ENCODE data around the gene KNL1.

Gene KNL1

DNA sequence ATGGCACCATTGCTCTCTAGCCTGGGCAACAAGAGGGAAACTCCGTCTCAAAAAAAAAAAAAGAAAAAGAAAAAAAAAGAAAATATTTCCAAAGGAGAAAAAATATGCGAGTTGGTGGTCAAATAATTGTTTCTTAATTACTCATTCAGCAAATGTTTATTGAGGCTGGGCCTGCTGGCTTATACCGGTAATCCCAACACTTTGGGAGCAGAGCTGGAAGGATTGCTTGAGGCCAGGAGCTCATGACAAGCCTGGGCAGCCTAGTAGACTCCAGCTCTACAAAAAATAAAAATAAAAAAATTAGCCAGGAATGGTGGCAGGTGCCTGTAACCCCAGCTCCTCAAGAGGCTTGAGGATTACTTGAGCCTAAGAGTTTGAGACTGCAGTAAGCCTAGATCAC, 4.1 kb downstream of the KNL1 start:
- Mint-ChIP-seq H3K4me3 (no peak overlapping the region), H3K36me3 (ENCODE audit: low read depth) (peaks cover 13% of the 10 kb centered on the region), H3K27ac (no peak overlapping the region), H3K27me3 (ENCODE audit: low read depth, poor library complexity) (peaks cover 3% of the 10 kb centered on the region), H3K9me3 (peaks cover 4% of the 10 kb centered on the region), H3K4me1 (peaks cover 10% of the 10 kb centered on the region)
- TF ChIP-seq, protein P1, sequence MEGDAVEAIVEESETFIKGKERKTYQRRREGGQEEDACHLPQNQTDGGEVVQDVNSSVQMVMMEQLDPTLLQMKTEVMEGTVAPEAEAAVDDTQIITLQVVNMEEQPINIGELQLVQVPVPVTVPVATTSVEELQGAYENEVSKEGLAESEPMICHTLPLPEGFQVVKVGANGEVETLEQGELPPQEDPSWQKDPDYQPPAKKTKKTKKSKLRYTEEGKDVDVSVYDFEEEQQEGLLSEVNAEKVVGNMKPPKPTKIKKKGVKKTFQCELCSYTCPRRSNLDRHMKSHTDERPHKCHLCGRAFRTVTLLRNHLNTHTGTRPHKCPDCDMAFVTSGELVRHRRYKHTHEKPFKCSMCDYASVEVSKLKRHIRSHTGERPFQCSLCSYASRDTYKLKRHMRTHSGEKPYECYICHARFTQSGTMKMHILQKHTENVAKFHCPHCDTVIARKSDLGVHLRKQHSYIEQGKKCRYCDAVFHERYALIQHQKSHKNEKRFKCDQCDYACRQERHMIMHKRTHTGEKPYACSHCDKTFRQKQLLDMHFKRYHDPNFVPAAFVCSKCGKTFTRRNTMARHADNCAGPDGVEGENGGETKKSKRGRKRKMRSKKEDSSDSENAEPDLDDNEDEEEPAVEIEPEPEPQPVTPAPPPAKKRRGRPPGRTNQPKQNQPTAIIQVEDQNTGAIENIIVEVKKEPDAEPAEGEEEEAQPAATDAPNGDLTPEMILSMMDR (IDR thresholded peaks at IDR 0.05) = no peak
- DNase-seq = no peak

DNA sequence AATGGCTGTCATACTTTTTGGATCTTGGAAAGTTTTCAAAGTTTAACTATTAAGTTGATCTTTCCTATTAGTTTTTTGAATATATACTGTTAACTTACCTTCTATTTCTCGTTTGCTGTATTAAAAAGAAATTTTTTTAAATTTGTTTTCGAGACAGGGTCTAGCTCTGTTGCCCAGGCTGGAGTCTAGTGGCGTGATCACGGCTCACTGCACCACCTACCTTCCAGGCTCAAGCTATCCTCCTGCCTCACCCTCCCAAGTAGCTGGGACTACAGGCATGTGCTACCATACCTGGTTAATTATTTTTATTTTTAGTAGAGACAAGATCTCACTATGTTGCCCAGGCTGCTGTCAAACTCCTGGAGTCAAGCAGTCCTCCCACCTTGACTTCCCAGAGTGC, 4.6 kb downstream of the KNL1 start:
- DNase-seq = no peak
- Mint-ChIP-seq H3K36me3 (ENCODE audit: low read depth) (peaks cover 16% of the 10 kb centered on the region), H3K27me3 (ENCODE audit: low read depth, poor library complexity) (peaks cover 1% of the 10 kb centered on the region), H3K4me3 (no peak overlapping the region), H3K4me1 (peaks cover 10% of the 10 kb centered on the region), H3K9me3 (peaks cover 4% of the 10 kb centered on the region), H3K27ac (no peak overlapping the region)
- TF ChIP-seq, protein P1 (IDR thresholded peaks at IDR 0.05) = no peak

DNA sequence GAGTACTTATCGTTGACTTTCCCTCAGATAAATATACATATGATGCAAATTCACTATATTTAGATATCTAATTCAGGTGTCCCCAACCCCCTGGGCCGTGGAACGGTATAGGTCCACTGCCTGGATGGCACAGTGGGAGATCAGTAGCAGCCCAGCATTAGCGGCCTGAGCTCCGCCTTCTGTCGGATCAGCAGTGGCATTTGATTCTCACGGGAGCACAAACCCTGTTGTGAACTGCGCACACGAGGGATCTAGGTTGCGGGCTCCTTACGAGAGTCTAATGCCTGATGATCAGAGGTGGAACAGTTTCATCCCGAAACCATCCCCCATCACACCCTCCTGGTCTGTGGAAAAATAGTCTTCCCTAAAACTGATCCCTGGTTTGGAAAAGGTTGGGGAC, 6.9 kb downstream of the KNL1 start:
- H3K4me1 Mint-ChIP-seq = peaks cover under 1% of the 10 kb centered on the region
- H3K27me3 Mint-ChIP-seq (ENCODE audit: low read depth, poor library complexity) = no peaks in the 10 kb centered on the region
- no peak for DNase-seq
- peaks cover 16% of the 10 kb centered on the region for H3K36me3 Mint-ChIP-seq (ENCODE audit: low read depth)
- TF ChIP-seq, protein P1 (IDR thresholded peaks at IDR 0.05) = no peak
- peaks cover 4% of the 10 kb centered on the region for H3K9me3 Mint-ChIP-seq
- H3K27ac Mint-ChIP-seq = no peak overlapping the region
- H3K4me3 Mint-ChIP-seq = no peak overlapping the region

DNA sequence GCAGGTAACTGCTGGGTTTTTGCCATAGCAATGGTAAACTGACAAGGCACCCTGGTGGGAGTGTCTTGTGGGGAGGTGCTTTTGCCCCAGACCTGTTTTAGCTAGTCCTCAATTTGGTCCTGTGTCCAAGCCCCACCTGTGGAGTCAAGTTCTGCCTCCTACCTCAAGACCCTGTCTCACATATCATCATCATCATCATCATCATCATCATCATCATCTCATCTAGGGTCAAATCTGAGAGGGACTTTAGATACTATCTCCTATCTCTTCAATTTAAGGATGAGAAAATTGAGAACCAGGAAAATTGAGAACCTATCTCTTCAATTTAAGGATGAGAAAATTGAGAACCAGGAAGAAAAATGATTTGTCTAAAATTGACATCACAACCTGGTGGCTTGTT, 9.9 kb downstream of the KNL1 start:
- no peak for DNase-seq
- peaks cover 4% of the 10 kb centered on the region for H3K9me3 Mint-ChIP-seq
- peaks cover 21% of the 10 kb centered on the region for H3K36me3 Mint-ChIP-seq (ENCODE audit: low read depth)
- H3K27me3 Mint-ChIP-seq (ENCODE audit: low read depth, poor library complexity) = no peaks in the 10 kb centered on the region
- no peak overlapping the region for H3K27ac Mint-ChIP-seq
- H3K4me3 Mint-ChIP-seq = no peak overlapping the region
- TF ChIP-seq, protein P1 (IDR thresholded peaks at IDR 0.05) = no peak
- no peaks in the 10 kb centered on the region for H3K4me1 Mint-ChIP-seq

DNA sequence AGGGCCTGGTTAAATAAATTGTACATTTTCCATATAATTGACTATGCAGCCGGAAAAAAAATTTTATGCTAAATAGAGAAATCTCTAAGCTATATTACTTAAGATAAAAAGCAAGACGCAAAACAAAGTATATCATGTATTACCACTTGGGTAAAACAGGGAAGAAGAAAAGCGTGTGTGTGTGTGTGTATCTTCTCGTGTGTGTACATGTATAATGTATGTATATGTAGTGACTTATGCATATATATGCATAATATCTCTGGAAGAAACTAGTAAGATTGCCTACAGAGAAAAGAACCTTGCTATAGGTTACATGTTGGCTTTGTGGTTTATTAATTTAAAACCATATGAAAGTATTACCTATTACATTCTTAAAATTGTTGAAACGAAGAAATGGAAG, 19.0 kb downstream of the KNL1 start:
- Mint-ChIP-seq H3K36me3 (ENCODE audit: low read depth) (peaks cover 27% of the 10 kb centered on the region), H3K4me3 (no peak overlapping the region), H3K27ac (no peak overlapping the region), H3K27me3 (ENCODE audit: low read depth, poor library complexity) (no peaks in the 10 kb centered on the region), H3K9me3 (no peaks in the 10 kb centered on the region), H3K4me1 (no peaks in the 10 kb centered on the region)
- DNase-seq = no peak
- TF ChIP-seq, protein P1 (IDR thresholded peaks at IDR 0.05) = no peak

DNA sequence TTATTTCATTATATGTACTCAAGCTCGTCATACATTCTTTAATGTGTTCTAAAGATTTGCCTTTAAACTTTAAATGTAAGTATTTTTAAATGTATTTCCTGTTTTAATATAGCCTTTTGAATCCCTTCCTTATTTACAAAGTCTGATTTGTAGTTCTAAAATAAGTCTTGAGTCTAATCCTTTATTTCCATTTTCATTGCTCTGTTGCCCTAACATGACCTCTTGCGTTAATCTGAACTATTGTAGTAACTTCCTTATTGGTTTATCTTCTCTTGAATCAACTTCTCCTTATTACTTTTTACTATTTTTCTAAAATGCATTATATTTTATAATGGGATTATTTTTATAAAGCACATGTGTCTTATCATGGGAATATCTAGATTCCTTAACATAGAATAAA, 24.0 kb downstream of the KNL1 start:
- H3K27me3 Mint-ChIP-seq (ENCODE audit: low read depth, poor library complexity) = no peaks in the 10 kb centered on the region
- DNase-seq = no peak
- no peak overlapping the region for H3K4me3 Mint-ChIP-seq
- no peaks in the 10 kb centered on the region for H3K9me3 Mint-ChIP-seq
- H3K4me1 Mint-ChIP-seq = no peaks in the 10 kb centered on the region
- no peak overlapping the region for H3K27ac Mint-ChIP-seq
- TF ChIP-seq, protein P1 (IDR thresholded peaks at IDR 0.05) = no peak
- peaks cover 41% of the 10 kb centered on the region for H3K36me3 Mint-ChIP-seq (ENCODE audit: low read depth)
